ENCODE results near the gene INSYN1. TPM values are rescaled to one million over a fixed set of nuclear protein-coding genes. Genes with fewer than 3 reads are reported as not detected.
"Not testable (repeated sequence)": the region's sequence is repeated elsewhere in the genome, so short reads cannot be mapped to it uniquely, and the experiment has no call there.

Gene INSYN1
- total and polyA plus RNA-seq, 2 of the 13 experiments (the other 11 are each of a cell fraction or from before 2014, with no cell fraction given): not detected

GRCh38 chr15:73704142-73704868 lies 48.8 kb downstream of the INSYN1 start:
- H3K27ac ChIP-seq (ENCODE audit: extremely low read length, insufficient read depth, low read length); H3K4me3 ChIP-seq (replicated peaks in 1 of 3; ENCODE audit: insufficient read depth in 1 of 3, low read depth in 2 of 3, low read length in 3 of 3); H3K9ac ChIP-seq (ENCODE audit: insufficient read depth, low read depth, low read length); DNase-seq (ENCODE audit: low spot score); H3K27me3 ChIP-seq (ENCODE audit: control insufficient read depth in 1 of 2, insufficient read depth in 2 of 2, low read length in 2 of 2); H2AFZ ChIP-seq (ENCODE audit: low read length); H3K4me2 ChIP-seq (ENCODE audit: low read depth, low read length); FAIRE-seq; H3K79me2 ChIP-seq (ENCODE audit: insufficient read depth, low read length); ATAC-seq; H3K9me3 ChIP-seq (ENCODE audit: low read length); H4K20me1 ChIP-seq (ENCODE audit: insufficient read depth, low read length); H3K4me1 ChIP-seq (ENCODE audit: insufficient read depth, low read length); POLR2A ChIA-PET; BruUV-seq (replicated peaks): not testable (repeated sequence)
- WGBS (ENCODE audit: low lambda C conversion rate): 93% methylated on average over 13 of the region's 23 CpGs
- in situ Hi-C loops (cut with HindIII; ENCODE audit: extremely low pct_ligation_motif_present, low pct_unique_long_range_greater_than_20kb): loop anchor here (10.0 kb wide), 1 partner anchor 400 kb away; no protein-coding TSS in a partner anchor
- intact Hi-C loops (cut with micrococcal nuclease; ENCODE audit: unreplicated experiment): loop anchor here (5.0 kb wide), 1 partner anchor 67 kb away; no protein-coding TSS in a partner anchor
- TF ChIP-seq CCDC6 (CRISPR knock-in tag; IDR thresholded peaks at IDR 0.05): 0 out of 2 replicates have a peak, but pooled peaks have one; percentile 19
- CTCF ChIA-PET (ENCODE audit: low intra/inter-chr PET ratio, low total read pairs): interaction anchor here (1.3 to 2.3 kb wide), 2 partner anchors 27 to 67 kb away, joined by 4 to 8 read pairs; no protein-coding TSS in a partner anchor
- H3K36me3 ChIP-seq (replicated peaks in 1 of 2; ENCODE audit: control insufficient read depth in 1 of 2, insufficient read depth in 2 of 2, low read length in 2 of 2): peaks cover 11 to 44% of the 10 kb centered on the region in 2 experiments; a peak in 4 of 5 replicates

DNA sequence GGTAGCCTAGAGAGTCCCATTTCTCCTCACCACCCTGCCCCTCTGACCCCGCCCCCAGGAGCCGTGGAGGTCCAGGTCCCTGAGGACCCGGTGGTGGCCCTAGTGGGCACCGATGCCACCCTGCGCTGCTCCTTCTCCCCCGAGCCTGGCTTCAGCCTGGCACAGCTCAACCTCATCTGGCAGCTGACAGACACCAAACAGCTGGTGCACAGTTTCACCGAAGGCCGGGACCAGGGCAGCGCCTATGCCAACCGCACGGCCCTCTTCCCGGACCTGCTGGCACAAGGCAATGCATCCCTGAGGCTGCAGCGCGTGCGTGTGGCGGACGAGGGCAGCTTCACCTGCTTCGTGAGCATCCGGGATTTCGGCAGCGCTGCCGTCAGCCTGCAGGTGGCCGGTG lies 49.5 kb downstream of the INSYN1 start:
- H3K9me3 ChIP-seq (ENCODE audit: low read length); DNase-seq (ENCODE audit: low spot score); POLR2A ChIA-PET; CTCF ChIA-PET (ENCODE audit: low intra/inter-chr PET ratio, low total read pairs); BruUV-seq (replicated peaks); H3K27ac ChIP-seq (ENCODE audit: extremely low read length, insufficient read depth, low read length); H3K27me3 ChIP-seq (ENCODE audit: control insufficient read depth in 1 of 2, insufficient read depth in 2 of 2, low read length in 2 of 2); H3K79me2 ChIP-seq (ENCODE audit: insufficient read depth, low read length); H3K4me3 ChIP-seq (replicated peaks in 1 of 3; ENCODE audit: insufficient read depth in 1 of 3, low read depth in 2 of 3, low read length in 3 of 3); H3K4me1 ChIP-seq (ENCODE audit: insufficient read depth, low read length); H3K9ac ChIP-seq (ENCODE audit: insufficient read depth, low read depth, low read length); H3K4me2 ChIP-seq (ENCODE audit: low read depth, low read length); H2AFZ ChIP-seq (ENCODE audit: low read length); H4K20me1 ChIP-seq (ENCODE audit: insufficient read depth, low read length); FAIRE-seq: not testable (repeated sequence)
- TF ChIP-seq, protein P1, sequence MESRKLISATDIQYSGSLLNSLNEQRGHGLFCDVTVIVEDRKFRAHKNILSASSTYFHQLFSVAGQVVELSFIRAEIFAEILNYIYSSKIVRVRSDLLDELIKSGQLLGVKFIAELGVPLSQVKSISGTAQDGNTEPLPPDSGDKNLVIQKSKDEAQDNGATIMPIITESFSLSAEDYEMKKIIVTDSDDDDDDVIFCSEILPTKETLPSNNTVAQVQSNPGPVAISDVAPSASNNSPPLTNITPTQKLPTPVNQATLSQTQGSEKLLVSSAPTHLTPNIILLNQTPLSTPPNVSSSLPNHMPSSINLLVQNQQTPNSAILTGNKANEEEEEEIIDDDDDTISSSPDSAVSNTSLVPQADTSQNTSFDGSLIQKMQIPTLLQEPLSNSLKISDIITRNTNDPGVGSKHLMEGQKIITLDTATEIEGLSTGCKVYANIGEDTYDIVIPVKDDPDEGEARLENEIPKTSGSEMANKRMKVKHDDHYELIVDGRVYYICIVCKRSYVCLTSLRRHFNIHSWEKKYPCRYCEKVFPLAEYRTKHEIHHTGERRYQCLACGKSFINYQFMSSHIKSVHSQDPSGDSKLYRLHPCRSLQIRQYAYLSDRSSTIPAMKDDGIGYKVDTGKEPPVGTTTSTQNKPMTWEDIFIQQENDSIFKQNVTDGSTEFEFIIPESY (CRISPR knock-in tag; IDR thresholded peaks at IDR 0.05): peak; percentile 52; the same call in 1 of the 2 replicates
- 0 out of 2 replicates have a peak, but pooled peaks have one; percentile 3 for TF ChIP-seq CTCF (CRISPR knock-in tag; IDR thresholded peaks at IDR 0.05)
- H3K36me3 ChIP-seq (replicated peaks in 1 of 2; ENCODE audit: control insufficient read depth in 1 of 2, insufficient read depth in 2 of 2, low read length in 2 of 2): peaks cover 11 to 40% of the 10 kb centered on the region in 2 experiments; a peak in 4 of 5 replicates
- intact Hi-C loops (cut with micrococcal nuclease; ENCODE audit: unreplicated experiment): loop anchor here (5.0 kb wide), 1 partner anchor 66 kb away; no protein-coding TSS in a partner anchor
- 0 out of 3 replicates have a peak, but pooled peaks have one; percentile 12 for ATAC-seq
- WGBS (ENCODE audit: low lambda C conversion rate): 98% methylated on average over 20 of the region's 23 CpGs
- in situ Hi-C loops (cut with HindIII; ENCODE audit: extremely low pct_ligation_motif_present, low pct_unique_long_range_greater_than_20kb): loop anchor here (10.0 kb wide), 1 partner anchor 399 kb away; no protein-coding TSS in a partner anchor

Measured in HepG2 (cell line).